IPS DF 4.7 (cell line): Measurements from ENCODE around the gene TRIM16.
"Not testable (repeated sequence)": the region's sequence is repeated elsewhere in the genome, so short reads cannot be mapped to it uniquely, and the experiment has no call there.

Source experiments
- DNase-seq: peaks from one replicate; pipeline ENCODE4 v3.0.0-alpha.2; 2013; ENCODE audit warnings: low spot score; ENCODE audit errors: extremely low read depth

TRIM16 gene

DNA sequence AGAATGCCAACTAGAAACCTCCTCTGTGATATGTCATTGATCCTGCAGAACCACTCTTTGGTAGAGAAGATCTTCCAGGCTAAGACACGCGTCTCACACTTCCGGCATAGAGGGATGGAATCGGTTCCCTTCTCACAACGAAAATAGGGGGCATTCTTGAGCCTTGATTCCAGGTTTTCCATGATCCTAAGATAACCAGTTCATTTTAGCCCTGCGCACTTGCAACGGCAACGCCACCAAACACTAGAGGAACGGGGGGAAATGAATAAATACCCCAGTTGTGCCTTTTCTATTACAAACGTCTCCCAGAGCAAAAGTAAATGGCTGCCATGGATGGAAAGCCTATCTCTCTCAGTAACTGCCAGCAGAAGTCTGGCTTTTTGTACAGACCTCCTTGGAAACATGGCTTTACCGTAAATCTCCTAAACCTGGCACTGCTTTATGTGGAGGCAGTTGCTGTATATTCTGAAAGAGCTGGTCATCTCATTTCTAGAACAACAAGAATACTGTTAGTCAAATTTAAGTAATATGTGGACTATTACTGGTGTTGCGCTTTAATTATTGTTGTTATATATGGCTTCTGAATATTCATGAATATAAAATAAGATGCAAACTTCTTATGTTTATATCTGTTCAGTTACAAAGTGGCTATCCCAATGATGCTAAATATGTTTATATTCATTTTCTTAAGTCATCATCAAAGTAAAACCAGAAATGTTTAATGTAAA is 64.6 kb downstream of the TRIM16 start, which contains the start of gene FBXW10B:
FBXW10B (minus strand) TSS at position 374 of the 728 bp plus-strand sequence; CDS start at position 182, 192 bp downstream.
- not testable (repeated sequence) for DNase-seq

DNA sequence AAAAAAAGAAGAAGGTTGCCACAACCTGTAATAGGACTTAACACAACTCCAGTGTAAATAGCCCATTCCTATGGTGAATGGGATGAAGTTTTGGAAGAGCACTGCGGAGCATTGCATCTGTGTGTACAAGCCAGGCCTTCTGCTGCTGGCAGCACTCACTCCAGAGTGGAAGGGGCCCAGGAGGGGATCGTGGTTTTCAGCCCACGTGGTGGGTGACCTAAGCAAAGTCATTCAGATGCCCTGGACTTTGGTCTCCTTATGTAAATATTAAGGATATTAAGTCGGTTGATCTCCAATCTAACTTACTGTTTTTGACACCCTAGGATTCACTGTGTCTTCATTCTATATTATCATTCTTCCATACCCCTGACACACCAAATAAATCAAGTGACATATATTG is 67.3 kb downstream of the TRIM16 start:
- not testable (repeated sequence) for DNase-seq

DNA sequence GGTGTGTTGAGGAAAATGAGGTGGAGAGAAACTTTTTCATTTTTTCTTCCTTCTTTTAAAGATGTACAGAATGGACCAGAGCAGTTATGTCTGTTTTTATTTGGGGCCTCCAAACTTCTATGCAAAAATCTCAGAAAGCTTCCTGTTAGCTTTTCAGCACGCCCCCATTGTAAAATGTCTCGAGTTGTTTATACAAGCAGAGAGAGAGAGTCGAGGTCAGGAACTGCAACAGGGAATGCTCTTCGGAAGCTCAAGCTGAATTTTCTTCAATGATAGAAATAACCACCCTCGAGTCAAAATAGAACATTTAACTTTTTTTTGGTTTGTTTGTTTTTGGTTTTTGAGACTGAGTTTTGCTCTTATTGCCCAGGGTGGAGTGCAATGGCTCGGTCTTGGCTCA is 68.3 kb downstream of the TRIM16 start:
- not testable (repeated sequence) for DNase-seq

DNA sequence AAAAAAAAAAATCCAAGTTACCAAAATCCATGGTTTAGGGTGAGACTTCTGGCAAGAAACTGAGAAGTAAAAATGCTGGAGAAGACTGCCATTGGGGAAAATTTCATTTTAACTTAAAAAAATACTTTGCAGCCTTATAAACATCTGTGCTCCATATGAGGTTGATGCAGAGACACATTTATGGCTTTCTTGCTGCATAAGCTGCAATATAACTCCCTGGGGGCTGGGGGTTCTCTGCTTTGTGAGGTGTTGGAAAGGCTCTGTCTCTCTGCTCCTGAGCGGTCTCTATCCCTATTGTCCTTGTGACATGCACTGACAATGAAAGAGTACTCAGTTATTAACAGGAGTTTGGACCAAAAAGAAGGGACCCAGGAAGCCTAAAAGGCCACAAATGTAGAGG is 71.0 kb downstream of the TRIM16 start:
- not testable (repeated sequence) for DNase-seq

DNA sequence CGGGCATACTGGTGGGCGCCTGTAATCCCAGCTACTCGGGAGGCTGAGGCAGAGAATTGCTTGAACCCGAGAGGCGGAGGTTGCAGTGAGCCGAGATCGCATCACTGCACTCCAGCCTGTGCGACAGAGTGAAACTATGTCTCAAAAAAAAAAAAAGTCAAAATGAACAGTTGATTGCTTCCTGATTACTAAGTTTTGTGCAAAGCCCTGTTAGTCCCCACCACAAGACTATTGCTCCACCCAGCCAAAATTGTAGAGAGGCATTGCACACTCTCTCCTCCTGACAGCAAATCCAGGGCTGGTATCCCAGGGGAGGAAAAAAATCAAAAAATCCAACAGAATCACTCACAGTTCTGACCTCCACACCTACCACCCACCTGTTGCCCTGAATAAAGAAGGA is 91.2 kb downstream of the TRIM16 start:
- not testable (repeated sequence) for DNase-seq

DNA sequence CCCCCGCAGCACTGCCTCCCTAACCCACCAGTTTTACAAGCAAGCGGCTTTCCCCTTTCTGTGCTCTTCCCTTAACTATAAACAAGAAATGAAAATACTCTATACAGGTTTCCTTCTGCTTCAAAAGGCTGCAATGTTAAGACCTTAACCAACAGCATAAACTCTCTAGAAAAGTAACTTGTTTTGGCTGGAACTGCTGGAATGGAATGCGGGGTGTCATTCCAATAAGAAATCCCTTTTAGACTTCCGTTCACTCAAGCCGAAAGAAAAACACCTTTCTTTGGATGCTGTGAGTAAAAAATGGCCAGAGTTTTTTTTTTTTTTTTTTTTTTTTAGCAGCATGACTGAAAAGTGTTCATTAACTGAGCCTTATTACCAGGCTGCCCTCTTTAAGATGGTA is 92.1 kb downstream of the TRIM16 start:
- DNase-seq = not testable (repeated sequence)

DNA sequence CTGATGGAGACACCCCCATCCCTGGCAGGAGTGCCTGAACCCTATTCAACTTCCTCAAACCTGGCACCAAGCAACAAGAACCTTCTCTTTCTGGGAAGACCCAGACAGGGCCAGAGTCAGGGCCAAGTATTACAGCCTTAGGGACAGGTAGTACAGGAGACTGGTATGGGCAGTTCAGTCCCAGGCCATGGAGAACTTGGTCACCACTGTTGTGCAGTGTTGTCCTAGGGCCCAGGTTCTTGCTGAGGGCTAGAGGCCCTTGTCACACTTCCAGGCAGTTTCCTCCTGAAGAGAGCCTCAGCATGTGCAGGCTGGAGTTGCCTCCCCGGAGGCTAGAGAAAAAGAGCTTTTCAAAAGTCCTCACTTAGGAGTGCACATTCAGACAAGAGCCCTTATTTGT is 93.3 kb downstream of the TRIM16 start:
- DNase-seq = not testable (repeated sequence)

DNA sequence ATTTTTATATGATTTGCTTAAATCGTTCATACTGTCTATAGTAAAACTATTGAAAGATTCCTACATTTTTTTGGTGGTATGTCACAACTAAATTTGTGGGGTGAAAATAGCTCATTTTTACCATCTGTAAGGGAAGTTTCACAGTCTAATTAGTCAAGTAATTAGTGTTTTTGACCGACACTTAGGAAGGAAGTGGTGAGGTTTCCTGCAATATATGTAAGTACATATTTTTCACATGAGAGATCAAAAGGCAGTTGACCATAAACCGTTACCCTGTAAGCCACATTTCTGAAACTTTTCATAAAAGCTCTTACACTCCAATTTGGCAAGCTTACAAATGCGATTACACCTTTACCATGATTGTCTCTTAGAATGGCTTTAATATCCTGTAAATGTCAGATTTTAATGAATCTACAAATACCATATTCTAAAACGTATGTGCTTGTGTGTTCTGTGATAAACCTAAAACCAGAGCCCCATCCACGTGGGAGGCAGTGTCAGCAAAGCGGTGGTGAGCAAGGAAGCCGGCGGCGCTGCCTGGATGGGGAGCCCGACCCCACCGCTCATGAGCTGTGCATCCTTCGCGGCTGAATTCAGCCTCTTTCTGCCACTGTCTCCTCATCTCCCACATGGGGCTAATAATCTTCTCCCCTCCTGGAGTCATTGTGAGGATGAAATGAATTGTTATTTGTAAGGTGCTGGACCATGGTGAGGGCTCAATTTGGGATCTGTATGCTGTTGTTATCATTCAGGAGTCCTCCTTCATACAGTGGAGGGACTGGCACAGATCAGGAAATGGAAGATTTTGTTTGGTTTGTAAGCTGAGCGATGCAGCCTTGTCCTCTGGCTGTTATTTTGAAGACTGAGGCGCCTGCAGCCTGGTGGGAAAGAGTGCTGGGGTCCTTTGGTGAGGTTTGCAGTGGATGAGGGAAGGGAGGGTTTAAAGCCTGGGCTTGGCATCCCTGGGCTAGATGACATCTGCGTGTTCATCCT is 94.3 kb downstream of the TRIM16 start:
- not testable (repeated sequence) for DNase-seq

DNA sequence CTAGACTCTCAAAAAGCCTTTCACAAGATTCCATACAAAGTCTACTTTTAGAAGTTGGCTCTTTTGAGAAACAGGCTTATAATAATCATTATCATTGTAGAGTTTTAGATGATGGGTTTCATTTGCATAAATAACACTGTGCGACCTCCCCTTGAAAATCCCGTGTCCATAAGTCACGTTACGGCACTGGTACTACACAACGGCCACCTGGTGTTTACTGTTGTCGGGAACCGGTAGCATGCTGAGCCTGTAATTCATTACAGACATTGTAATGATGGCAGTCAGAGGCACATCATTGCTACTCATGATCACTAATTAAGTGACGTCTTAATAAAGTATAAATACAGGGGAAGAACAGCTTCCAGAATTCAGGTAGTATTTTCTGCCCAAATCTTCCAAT is 96.1 kb downstream of the TRIM16 start:
- not testable (repeated sequence) for DNase-seq

DNA sequence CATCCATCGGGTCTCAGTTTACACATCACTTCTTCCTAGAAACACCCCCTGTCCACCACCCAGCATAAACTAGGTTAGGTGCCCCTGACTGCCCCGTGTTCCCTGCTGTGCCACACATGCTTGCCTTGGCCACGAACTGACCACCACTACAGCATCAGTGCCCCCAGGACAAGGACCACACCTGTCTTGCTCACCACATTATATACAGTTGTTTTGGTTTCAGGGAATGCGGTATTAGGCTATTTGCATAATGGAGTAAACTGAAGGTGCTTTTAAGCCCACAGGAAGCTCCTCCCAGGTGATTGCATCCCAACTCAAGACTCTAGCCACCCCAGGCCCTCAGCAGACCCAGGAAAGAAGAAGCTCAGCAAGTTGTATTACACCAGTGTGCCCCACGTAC is 100.8 kb downstream of the TRIM16 start:
- DNase-seq = not testable (repeated sequence)

DNA sequence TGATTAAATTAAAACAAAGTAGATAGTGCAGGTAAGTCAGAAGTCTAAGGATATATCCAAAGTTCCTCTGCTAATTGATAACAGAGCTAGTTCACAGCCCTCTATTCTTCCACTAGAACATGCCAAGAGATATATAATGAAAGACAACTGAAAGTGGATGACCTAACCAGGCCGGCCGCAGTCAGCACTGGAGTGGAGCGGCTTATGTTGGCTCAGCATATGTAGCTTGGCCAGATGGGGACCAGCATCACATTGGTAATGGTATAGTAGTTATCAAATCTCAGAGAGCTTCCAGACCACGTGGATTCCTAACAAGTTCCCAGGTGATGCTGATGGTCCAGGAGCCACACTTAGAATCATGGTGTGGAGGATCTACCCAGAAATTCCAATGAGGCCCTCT is 102.6 kb downstream of the TRIM16 start:
- DNase-seq = not testable (repeated sequence)
